ENCODE measurements around the gene TMEM132D. TPM values are rescaled to one million over a fixed set of nuclear protein-coding genes. Genes with fewer than 3 reads are reported as not detected.

Gene TMEM132D
- polyA plus RNA-seq, 1 donor from 2014 or later: 1.3 TPM

DNA sequence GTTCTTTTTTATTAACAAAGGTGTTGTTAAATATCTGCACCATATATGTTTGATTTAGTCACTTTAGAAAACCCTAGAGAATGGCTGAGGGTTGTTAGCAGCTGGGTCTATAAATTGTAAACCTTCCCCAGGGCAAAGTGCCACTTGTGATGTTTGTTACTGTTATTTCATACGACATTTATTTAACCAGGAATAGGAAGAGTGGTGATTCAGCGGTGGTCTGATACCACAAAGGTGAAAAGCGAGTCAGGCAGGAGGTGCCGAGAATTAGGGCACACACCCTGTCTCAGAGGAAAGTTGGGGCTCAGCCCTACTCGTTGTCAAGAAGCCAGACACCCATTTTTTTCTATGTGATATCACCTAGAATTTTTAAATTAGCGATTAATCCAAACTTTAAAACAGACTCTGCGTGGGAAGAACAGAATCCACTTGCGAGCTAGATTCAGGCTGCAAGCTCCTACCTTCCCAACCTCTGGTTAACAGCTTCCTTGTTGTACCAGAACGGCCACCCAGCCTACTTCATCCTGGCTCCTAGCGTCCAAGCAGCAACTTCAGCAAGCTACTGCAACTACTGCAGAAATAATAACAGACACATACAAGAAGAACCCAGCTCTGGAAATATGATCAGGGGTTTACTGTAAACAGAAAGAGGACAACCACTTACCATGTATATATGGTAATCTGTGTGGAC lies 126.7 kb downstream of the TMEM132D start:
- Histone ChIP-seq H3K4me3 (ENCODE audit: low read length) (no peak overlapping the region), H3K27ac (ENCODE audit: low read length) (no peak overlapping the region), H3K9me2 (ENCODE audit: insufficient read depth, low read length) (no peaks in the 10 kb centered on the region), H3K79me2 (replicated peaks; ENCODE audit: insufficient read depth, low read length) (no peaks in the 10 kb centered on the region), H3K9me3 (ENCODE audit: low read length) (no peaks in the 10 kb centered on the region), H3K4me2 (ENCODE audit: low read length) (no peak overlapping the region), H3K9ac (ENCODE audit: low read length) (no peak overlapping the region), H2AFZ (ENCODE audit: low read depth, low read length) (no peak overlapping the region), H4K20me1 (ENCODE audit: insufficient read depth) (no peaks in the 10 kb centered on the region), H3F3A (ENCODE audit: insufficient read depth, low read length, poor library complexity, severe bottlenecking) (no peaks in the 10 kb centered on the region), H3K27me3 (ENCODE audit: insufficient read depth, low read depth, low read length) (no peaks in the 10 kb centered on the region), H3K36me3 (ENCODE audit: insufficient read depth, low read length) (no peaks in the 10 kb centered on the region)
- no peak for TF ChIP-seq RAD21 (conservative IDR thresholded peaks at IDR 0.05)

DNA sequence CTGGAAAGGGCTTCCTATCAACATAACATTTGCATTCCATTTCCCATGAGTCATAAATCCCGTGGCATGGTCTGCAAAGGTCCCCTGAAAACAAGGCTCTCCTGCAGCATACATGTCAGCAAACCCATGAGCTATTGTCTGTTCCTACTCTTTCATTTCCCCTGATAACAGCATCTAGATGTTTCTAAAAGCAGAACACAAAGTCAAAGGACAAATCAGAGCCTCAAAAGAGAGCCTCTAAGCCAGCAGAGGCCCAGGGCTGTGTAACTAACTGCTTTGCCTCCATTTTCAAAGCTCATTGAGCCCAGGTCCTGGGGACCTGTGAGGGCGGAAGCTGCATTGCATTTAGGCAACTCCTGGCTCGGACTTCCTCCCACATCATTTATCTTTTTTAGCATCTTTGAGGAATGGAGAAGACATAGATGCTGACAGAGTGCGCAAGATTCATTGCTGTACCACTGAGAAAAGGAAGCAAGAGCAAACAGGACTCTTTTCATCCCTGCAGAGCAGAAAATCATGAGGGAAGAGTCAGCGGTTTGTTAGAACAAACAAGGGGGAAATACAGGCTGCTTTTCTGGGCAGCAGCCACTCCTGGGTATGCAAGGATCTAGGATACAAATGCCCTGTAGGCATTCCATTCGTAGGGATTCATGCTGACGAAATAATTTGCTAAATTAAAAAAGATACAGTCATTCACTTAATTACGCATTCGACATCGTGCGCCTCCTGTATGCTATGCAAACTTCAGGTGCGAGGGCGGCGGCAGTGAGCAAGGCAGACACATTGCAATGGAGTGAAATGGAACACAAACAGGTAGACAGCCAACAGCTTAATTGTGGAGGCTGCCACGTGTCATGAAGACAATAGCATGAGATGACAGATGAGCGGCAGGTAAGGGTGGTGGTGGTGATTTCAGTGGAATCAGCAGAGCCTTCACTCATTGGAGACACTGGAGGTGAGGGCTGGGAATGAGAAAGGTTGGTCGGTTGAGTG lies 131.0 kb downstream of the TMEM132D start:
- no peak overlapping the region for H3K9ac ChIP-seq (ENCODE audit: low read length)
- no peak overlapping the region for H3K4me3 ChIP-seq (ENCODE audit: low read length)
- no peak overlapping the region for H2AFZ ChIP-seq (ENCODE audit: low read depth, low read length)
- H3K27ac ChIP-seq (ENCODE audit: low read length): no peak overlapping the region
- H3K27me3 ChIP-seq (ENCODE audit: insufficient read depth, low read depth, low read length): no peaks in the 10 kb centered on the region
- H3K9me2 ChIP-seq (ENCODE audit: insufficient read depth, low read length): no peaks in the 10 kb centered on the region
- H3K79me2 ChIP-seq (replicated peaks; ENCODE audit: insufficient read depth, low read length): no peaks in the 10 kb centered on the region
- H3K36me3 ChIP-seq (ENCODE audit: insufficient read depth, low read length): no peaks in the 10 kb centered on the region
- H4K20me1 ChIP-seq (ENCODE audit: insufficient read depth): no peaks in the 10 kb centered on the region
- TF ChIP-seq, protein P1, sequence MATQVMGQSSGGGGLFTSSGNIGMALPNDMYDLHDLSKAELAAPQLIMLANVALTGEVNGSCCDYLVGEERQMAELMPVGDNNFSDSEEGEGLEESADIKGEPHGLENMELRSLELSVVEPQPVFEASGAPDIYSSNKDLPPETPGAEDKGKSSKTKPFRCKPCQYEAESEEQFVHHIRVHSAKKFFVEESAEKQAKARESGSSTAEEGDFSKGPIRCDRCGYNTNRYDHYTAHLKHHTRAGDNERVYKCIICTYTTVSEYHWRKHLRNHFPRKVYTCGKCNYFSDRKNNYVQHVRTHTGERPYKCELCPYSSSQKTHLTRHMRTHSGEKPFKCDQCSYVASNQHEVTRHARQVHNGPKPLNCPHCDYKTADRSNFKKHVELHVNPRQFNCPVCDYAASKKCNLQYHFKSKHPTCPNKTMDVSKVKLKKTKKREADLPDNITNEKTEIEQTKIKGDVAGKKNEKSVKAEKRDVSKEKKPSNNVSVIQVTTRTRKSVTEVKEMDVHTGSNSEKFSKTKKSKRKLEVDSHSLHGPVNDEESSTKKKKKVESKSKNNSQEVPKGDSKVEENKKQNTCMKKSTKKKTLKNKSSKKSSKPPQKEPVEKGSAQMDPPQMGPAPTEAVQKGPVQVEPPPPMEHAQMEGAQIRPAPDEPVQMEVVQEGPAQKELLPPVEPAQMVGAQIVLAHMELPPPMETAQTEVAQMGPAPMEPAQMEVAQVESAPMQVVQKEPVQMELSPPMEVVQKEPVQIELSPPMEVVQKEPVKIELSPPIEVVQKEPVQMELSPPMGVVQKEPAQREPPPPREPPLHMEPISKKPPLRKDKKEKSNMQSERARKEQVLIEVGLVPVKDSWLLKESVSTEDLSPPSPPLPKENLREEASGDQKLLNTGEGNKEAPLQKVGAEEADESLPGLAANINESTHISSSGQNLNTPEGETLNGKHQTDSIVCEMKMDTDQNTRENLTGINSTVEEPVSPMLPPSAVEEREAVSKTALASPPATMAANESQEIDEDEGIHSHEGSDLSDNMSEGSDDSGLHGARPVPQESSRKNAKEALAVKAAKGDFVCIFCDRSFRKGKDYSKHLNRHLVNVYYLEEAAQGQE (IDR thresholded peaks at IDR 0.05; ENCODE audit: borderline replicate concordance): no peak
- no peak for TF ChIP-seq MXI1 (conservative IDR thresholded peaks at IDR 0.05; ENCODE audit: poor library complexity, severe bottlenecking)
- TF ChIP-seq, protein P2, sequence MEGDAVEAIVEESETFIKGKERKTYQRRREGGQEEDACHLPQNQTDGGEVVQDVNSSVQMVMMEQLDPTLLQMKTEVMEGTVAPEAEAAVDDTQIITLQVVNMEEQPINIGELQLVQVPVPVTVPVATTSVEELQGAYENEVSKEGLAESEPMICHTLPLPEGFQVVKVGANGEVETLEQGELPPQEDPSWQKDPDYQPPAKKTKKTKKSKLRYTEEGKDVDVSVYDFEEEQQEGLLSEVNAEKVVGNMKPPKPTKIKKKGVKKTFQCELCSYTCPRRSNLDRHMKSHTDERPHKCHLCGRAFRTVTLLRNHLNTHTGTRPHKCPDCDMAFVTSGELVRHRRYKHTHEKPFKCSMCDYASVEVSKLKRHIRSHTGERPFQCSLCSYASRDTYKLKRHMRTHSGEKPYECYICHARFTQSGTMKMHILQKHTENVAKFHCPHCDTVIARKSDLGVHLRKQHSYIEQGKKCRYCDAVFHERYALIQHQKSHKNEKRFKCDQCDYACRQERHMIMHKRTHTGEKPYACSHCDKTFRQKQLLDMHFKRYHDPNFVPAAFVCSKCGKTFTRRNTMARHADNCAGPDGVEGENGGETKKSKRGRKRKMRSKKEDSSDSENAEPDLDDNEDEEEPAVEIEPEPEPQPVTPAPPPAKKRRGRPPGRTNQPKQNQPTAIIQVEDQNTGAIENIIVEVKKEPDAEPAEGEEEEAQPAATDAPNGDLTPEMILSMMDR (IDR thresholded peaks at IDR 0.05; ENCODE audit: poor library complexity, severe bottlenecking): peak; percentile 18
- TF ChIP-seq POLR2AphosphoS5 (IDR thresholded peaks at IDR 0.05): peak; percentile 39
- TF ChIP-seq EP300 (conservative IDR thresholded peaks at IDR 0.05; ENCODE audit: poor library complexity, severe bottlenecking): peak; percentile 76
- no peak for TF ChIP-seq RAD21 (conservative IDR thresholded peaks at IDR 0.05)
- no peaks in the 10 kb centered on the region for H3K9me3 ChIP-seq (ENCODE audit: low read length)
- no peaks in the 10 kb centered on the region for H3F3A ChIP-seq (ENCODE audit: insufficient read depth, low read length, poor library complexity, severe bottlenecking)
- H3K4me2 ChIP-seq (ENCODE audit: low read length): no peak overlapping the region

Data from neural cell (in vitro differentiated cells).